ENCODE measurements around the gene CKB. TPM values are rescaled to one million over a fixed set of nuclear protein-coding genes. Genes with fewer than 3 reads are reported as not detected.
A peak's percentile ranks its signal among the peaks of the same experiment; 100 is the strongest.

CKB gene
- total RNA-seq, 6 donors from 2014 or later, result 168 to 303 (median 231) TPM

DNA sequence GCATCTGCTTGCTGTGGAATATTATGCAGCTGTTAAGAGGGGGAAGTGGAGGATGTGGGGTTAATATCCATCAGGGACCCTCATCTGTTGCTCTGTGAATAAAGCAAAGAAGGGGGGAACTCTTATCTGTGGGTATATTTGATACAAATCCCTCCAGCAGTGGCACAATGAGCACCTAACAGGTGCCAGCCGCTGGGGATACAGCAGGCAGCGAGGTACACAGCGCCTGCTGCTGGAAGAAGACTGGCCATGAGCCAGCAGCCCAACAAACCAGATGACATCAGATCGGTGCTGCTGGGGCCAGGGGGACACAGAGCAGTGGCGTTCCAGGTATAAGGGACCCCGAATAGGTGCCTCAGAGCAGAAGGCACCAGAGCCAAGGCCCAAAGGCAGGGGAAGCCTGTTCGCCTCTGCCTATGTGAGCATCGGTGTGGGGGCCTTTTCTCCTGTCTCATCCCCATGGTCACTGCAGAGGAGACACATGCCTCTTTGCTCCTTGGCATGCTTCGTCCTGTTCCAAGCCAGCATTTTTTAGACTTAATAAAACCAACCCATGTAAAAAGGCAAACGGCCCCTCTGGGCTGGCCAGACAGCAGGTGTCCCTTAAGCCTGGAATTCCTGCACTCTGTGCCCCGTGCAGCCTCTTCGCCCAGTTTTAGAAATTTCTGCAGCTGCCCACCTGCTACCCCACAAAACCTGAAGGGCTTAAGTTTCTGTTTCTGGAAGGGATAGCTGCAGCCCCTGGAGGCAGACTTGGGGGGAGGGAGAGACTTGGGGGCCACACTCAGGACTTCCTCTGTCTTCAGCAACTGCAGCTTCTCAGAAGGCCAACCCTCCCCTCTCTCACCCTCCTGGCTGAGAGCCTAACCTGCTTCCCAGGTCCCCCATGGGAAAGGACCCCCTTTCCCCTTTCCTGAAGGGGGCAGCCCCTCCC lies 1.6 kb upstream of the CKB start:
- DNase-seq (no peak), ATAC-seq (ENCODE audit: low FRiP score in 2 of 2) (no peak)
- Histone ChIP-seq H3K36me3 (no peaks in the 10 kb centered on the region), H3K9me3 (no peaks in the 10 kb centered on the region), H3K4me3 (no peak overlapping the region), H3K27ac (peak overlapping the region in 1 of 4 donors; percentile 34), H3K4me1 (peaks cover 49 to 71% (median 54%) of the 10 kb centered on the region in 4 donors), H3K27me3 (peaks cover 0 to 20% (median 11%) of the 10 kb centered on the region in 4 donors)
- 74 to 82% methylated on average over 8 to 12 of the region's 12 CpGs for WGBS, 2 donors
- TF ChIP-seq EP300 (IDR thresholded peaks at IDR 0.05), result no peak
- TF ChIP-seq, protein P1, sequence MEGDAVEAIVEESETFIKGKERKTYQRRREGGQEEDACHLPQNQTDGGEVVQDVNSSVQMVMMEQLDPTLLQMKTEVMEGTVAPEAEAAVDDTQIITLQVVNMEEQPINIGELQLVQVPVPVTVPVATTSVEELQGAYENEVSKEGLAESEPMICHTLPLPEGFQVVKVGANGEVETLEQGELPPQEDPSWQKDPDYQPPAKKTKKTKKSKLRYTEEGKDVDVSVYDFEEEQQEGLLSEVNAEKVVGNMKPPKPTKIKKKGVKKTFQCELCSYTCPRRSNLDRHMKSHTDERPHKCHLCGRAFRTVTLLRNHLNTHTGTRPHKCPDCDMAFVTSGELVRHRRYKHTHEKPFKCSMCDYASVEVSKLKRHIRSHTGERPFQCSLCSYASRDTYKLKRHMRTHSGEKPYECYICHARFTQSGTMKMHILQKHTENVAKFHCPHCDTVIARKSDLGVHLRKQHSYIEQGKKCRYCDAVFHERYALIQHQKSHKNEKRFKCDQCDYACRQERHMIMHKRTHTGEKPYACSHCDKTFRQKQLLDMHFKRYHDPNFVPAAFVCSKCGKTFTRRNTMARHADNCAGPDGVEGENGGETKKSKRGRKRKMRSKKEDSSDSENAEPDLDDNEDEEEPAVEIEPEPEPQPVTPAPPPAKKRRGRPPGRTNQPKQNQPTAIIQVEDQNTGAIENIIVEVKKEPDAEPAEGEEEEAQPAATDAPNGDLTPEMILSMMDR (IDR thresholded peaks at IDR 0.05), result no peak
- TF ChIP-seq POLR2A (IDR thresholded peaks at IDR 0.05), result no peak
- no peak for TF ChIP-seq POLR2AphosphoS5 (IDR thresholded peaks at IDR 0.05)

DNA sequence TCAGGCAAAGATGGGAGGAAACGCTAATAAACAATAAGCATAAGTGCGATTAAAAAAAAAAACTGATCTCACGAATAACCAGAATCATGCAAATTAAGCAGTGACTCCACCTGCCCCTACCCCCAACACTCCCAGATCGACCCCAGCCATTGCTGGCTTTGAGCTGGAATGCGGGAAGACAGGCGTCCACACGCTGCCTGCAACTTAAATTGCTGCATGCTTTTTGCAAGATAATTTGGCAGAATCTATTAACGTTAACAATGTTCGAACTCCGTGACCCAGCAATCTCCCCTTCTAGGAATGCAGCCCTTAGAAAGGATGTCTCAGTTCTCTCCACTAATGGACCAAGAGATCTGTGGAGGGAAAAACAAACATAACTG lies 935 bp upstream of the CKB start:
- peaks cover 54 to 74% (median 60%) of the 10 kb centered on the region in 4 donors for H3K4me1 ChIP-seq

DNA sequence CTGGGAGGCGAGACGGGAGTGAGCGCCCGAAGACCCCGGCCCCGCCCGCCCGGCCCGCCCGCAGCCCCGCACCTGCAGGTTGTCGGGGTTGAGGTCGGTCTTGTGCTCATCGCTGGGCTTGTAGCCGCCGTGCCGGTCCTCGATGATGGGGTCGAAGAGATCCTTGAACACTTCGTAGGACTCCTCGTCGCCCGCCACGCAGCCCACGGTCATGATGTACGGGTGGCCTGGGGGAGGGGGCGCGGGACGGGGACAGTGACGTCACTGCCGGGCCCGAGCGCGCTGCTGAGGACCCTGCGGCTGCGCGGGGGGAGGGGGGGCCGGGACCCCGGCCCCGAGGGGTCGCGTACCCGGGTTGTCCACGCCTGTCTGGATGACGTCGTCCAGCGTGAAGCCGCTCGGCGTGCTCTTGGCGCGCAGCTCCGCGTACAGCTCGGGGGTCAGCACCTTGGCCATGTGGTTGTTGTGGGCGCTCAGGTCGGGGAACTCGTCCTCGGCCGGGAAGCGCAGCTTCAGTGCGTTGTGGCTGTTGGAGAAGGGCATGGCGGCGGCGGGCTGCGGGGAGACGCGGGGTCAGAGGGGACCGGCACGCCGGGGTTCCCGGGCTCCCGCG lies 573 bp downstream of the CKB start:
- 2% methylated on average over 20 of the region's 74 CpGs; no CpG with 5 or more reads in 1 of the 2 donors for WGBS, 2 donors
- TF ChIP-seq EP300 (IDR thresholded peaks at IDR 0.05) (no peak), POLR2A (IDR thresholded peaks at IDR 0.05) (no peak), POLR2AphosphoS5 (IDR thresholded peaks at IDR 0.05) (no peak)
- TF ChIP-seq, protein P1 (IDR thresholded peaks at IDR 0.05), result no peak

More for the DNA sequence above, 935 bp upstream of the CKB start:
- TF ChIP-seq POLR2AphosphoS5 (IDR thresholded peaks at IDR 0.05) (no peak), POLR2A (IDR thresholded peaks at IDR 0.05) (no peak), EP300 (IDR thresholded peaks at IDR 0.05) (no peak)
- TF ChIP-seq, protein P1 (IDR thresholded peaks at IDR 0.05), result no peak
- no peak overlapping the region for H3K4me3 ChIP-seq
- no peaks in the 10 kb centered on the region for H3K9me3 ChIP-seq
- no peaks in the 10 kb centered on the region for H3K36me3 ChIP-seq
- ATAC-seq (ENCODE audit: low FRiP score in 2 of 2), result no peak
- H3K27me3 ChIP-seq, result peaks cover 0 to 20% (median 11%) of the 10 kb centered on the region in 4 donors
- H3K27ac ChIP-seq, result no peak overlapping the region
- DNase-seq, result no peak
- WGBS, 2 donors, result 50 to 60% methylated on average over 10 of the region's 10 CpGs

DNA sequence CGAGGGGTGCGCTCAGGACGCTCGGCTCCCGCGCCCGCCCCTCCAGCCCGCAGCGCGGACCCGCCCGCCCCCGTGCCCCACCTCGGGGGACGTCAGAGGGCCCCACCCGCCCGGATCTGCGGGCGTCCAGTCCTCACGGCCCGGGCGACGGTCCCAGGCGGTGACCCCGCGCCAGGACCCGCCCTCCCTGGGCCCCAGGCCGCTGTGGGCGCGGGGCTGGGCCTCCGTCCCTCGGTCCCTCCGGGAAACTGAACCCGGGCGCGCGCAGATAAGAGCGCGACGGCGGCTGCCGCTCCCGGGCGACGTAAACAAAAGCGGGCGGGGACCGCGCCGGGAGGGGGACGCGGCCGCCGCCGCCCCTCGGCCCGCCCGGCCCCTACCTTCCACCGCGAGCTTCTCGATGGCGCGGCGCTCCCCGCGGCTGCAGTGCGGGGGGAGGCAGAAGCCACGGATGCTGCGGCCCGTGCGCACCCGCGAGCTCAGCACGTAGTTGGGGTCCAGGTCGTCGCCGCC lies 1.1 kb downstream of the CKB start:
- Histone ChIP-seq H3K27me3 (peaks cover 0 to 20% (median 11%) of the 10 kb centered on the region in 4 donors), H3K36me3 (no peaks in the 10 kb centered on the region), H3K27ac (peak overlapping the region; percentile 62 to 83 (median 78)), H3K9me3 (no peaks in the 10 kb centered on the region), H3K4me1 (peaks cover 49 to 61% (median 53%) of the 10 kb centered on the region in 4 donors), H3K4me3 (peak overlapping the region; percentile 36 to 61 (median 60))
- ATAC-seq (ENCODE audit: low FRiP score in 2 of 2) (peak; percentile 38 to 69), DNase-seq (no peak)
- TF ChIP-seq POLR2A (IDR thresholded peaks at IDR 0.05) (peak in 2 of 4 donors; percentile 20 to 24), EP300 (IDR thresholded peaks at IDR 0.05) (no peak)
- WGBS, 2 donors, result 0% methylated on average over 15 of the region's 77 CpGs; no CpG with 5 or more reads in 1 of the 2 donors

More for the DNA sequence above, 573 bp downstream of the CKB start:
- Histone ChIP-seq H3K4me3 (peak overlapping the region; percentile 36 to 61 (median 60)), H3K27ac (peak overlapping the region; percentile 62 to 83 (median 78)), H3K9me3 (no peaks in the 10 kb centered on the region), H3K4me1 (peaks cover 49 to 67% (median 55%) of the 10 kb centered on the region in 4 donors), H3K27me3 (peaks cover 0 to 20% (median 11%) of the 10 kb centered on the region in 4 donors), H3K36me3 (no peaks in the 10 kb centered on the region)
- DNase-seq (peak in 1 of 2 donors; percentile 89), ATAC-seq (ENCODE audit: low FRiP score in 2 of 2) (peak in 1 of 2 donors; percentile 4)
